Measurements from ENCODE around the gene RHNO1. TPM values are rescaled to one million over a fixed set of nuclear protein-coding genes. Genes with fewer than 3 reads are reported as not detected.

Gene RHNO1
- total and polyA plus RNA-seq, 2 of the 8 experiments (the other 6 are each of a cell fraction or from before 2014, with no cell fraction given) = 55.8 to 56.9 TPM

GRCh38 chr12:2895511-2895910, 18.5 kb downstream of the RHNO1 start:
- Histone ChIP-seq H4K8ac (ENCODE audit: extremely low read depth, insufficient read depth, low read length) (no peak overlapping the region), H3K23ac (ENCODE audit: insufficient read length) (no peak overlapping the region), H2BK12ac (ENCODE audit: low read depth, low read length) (no peak overlapping the region), H3K4me2 (ENCODE audit: insufficient read depth in 1 of 2, low read depth in 2 of 2, low read length in 2 of 2) (no peak overlapping the region), H3K36me3 (ENCODE audit: control insufficient read depth in 2 of 4, insufficient read depth in 4 of 4, low read length in 3 of 4) (no peaks in the 10 kb centered on the region), H2BK120ac (replicated peaks; ENCODE audit: low read depth, low read length) (no peak overlapping the region), H3K9me3 (ENCODE audit: insufficient read depth in 2 of 2, low read depth in 1 of 2, low read length in 1 of 2) (no peaks in the 10 kb centered on the region), H4K5ac (ENCODE audit: insufficient read length, low read depth, low read length) (no peak overlapping the region), H2BK20ac (ENCODE audit: low read length) (no peak overlapping the region), H3K56ac (replicated peaks; ENCODE audit: insufficient read length, low read depth, low read length) (no peak overlapping the region), H3K4me1 (replicated peaks in 1 of 4; ENCODE audit: control insufficient read depth in 3 of 4, insufficient read depth in 4 of 4, low read length in 3 of 4) (no peaks in the 10 kb centered on the region), H3K18ac (ENCODE audit: extremely low read depth, low read length) (no peak overlapping the region), H3K79me1 (ENCODE audit: low read depth, low read length) (no peaks in the 10 kb centered on the region), H3K27ac (ENCODE audit: low read depth, low read length) (no peak overlapping the region), H3K4ac (replicated peaks; ENCODE audit: insufficient read length, low read depth, low read length) (no peak overlapping the region), H2AK5ac (ENCODE audit: low read depth, low read length) (no peak overlapping the region), H3K9ac (replicated peaks in 1 of 4; ENCODE audit: extremely low read depth in 1 of 4, low read depth in 3 of 4, low read length in 3 of 4) (no peak overlapping the region), H3K23me2 (ENCODE audit: low read depth, low read length) (no peaks in the 10 kb centered on the region; the same call in 1 of the 2 replicates), H2BK5ac (ENCODE audit: low read depth, low read length) (no peak overlapping the region), H2BK15ac (ENCODE audit: low read length) (no peak overlapping the region), H3K4me3 (ENCODE audit: extremely low read depth in 1 of 4, insufficient read depth in 2 of 4, low read depth in 3 of 4, low read length in 4 of 4) (no peak overlapping the region), H3K79me2 (ENCODE audit: control insufficient read depth in 1 of 2, insufficient read depth in 2 of 2, low read length in 2 of 2) (peaks cover 0 to 28% of the 10 kb centered on the region in 2 experiments; a peak in 3 of 4 replicates), H4K91ac (replicated peaks; ENCODE audit: insufficient read length, low read length) (no peak overlapping the region), H3K27me3 (replicated peaks in 1 of 4; ENCODE audit: control insufficient read depth in 3 of 4, extremely low read depth in 1 of 4, insufficient read depth in 3 of 4, low read length in 3 of 4) (no peaks in the 10 kb centered on the region), H4K20me1 (replicated peaks in 1 of 2; ENCODE audit: control insufficient read depth in 1 of 2, insufficient read depth in 2 of 2, low read length in 2 of 2) (no peaks in the 10 kb centered on the region), H3K14ac (ENCODE audit: insufficient read length) (no peak overlapping the region), H2AFZ (ENCODE audit: low read length) (no peak overlapping the region)
- ChIA-PET CTCF (ENCODE audit: partially characterized antibody) (interaction anchor here (0.6 to 15.6 kb wide), 6 partner anchors 10 to 57 kb away, joined by 3 to 143 read pairs (median 4); no protein-coding TSS in a partner anchor), POLR2A (ENCODE audit: partially characterized antibody) (interaction anchor here (0.9 to 1.4 kb wide), 3 partner anchors 10 to 38 kb away, joined by 4 to 6 read pairs (median 4); partner anchors contain the start of gene TEX52)
- DNase-seq (ENCODE audit: low read depth in 1 of 2, low spot score in 2 of 2) (no peak), FAIRE-seq (no peak)
- WGBS, 2 experiments (ENCODE audit: extremely low coverage in 1 of 2, insufficient coverage in 1 of 2, insufficient read length in 1 of 2, insufficient replicate concordance in 2 of 2, low coverage in 1 of 2, low lambda C conversion rate in 2 of 2, missing lambda C conversion rate in 1 of 2) = 90% methylated on average over 2 of the region's 2 CpGs; no CpG with 5 or more reads in 1 of the 2 experiments
- TF ChIP-seq KDM4A (IDR thresholded peaks at IDR 0.05; ENCODE audit: low read depth, low read length, severe bottlenecking) (no peak), SAP30 (IDR thresholded peaks at IDR 0.05; ENCODE audit: insufficient read depth, insufficient replicate concordance, low read length) (no peak), SP2 (IDR thresholded peaks at IDR 0.05; ENCODE audit: low read length) (no peak), CREB1 (IDR thresholded peaks at IDR 0.05) (no peak), RXRA (IDR thresholded peaks at IDR 0.05; ENCODE audit: insufficient read depth, low read depth, low read length) (no peak)
- TF ChIP-seq, protein P1, sequence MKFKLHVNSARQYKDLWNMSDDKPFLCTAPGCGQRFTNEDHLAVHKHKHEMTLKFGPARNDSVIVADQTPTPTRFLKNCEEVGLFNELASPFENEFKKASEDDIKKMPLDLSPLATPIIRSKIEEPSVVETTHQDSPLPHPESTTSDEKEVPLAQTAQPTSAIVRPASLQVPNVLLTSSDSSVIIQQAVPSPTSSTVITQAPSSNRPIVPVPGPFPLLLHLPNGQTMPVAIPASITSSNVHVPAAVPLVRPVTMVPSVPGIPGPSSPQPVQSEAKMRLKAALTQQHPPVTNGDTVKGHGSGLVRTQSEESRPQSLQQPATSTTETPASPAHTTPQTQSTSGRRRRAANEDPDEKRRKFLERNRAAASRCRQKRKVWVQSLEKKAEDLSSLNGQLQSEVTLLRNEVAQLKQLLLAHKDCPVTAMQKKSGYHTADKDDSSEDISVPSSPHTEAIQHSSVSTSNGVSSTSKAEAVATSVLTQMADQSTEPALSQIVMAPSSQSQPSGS (IDR thresholded peaks at IDR 0.05; ENCODE audit: low read length) = no peak
